GM12891 (cell line): ENCODE data around the gene RANBP10.

Source experiments
- POLR2A ChIP-seq: IDR thresholded peaks from 2 replicates; pipeline ENCODE4 v1.6.1; 2011; ENCODE audit warnings: low read depth, low read length, control low read depth
- POLR2AphosphoS5 ChIP-seq: IDR thresholded peaks from 2 replicates; pipeline ENCODE4 v1.6.1; 2011; ENCODE audit warnings: low read depth, low read length, control low read depth
- TAF1 ChIP-seq: IDR thresholded peaks from 2 replicates; pipeline ENCODE4 v1.6.1; 2011; ENCODE audit warnings: low read depth, low read length, control low read depth

GRCh38 chr16:67734731-67735201 is 71.6 kb downstream of the RANBP10 start:
- TF ChIP-seq POLR2AphosphoS5 (no peak), POLR2A (no peak), TAF1 (no peak)
